ENCODE data around the gene RSPH3.

DNA sequence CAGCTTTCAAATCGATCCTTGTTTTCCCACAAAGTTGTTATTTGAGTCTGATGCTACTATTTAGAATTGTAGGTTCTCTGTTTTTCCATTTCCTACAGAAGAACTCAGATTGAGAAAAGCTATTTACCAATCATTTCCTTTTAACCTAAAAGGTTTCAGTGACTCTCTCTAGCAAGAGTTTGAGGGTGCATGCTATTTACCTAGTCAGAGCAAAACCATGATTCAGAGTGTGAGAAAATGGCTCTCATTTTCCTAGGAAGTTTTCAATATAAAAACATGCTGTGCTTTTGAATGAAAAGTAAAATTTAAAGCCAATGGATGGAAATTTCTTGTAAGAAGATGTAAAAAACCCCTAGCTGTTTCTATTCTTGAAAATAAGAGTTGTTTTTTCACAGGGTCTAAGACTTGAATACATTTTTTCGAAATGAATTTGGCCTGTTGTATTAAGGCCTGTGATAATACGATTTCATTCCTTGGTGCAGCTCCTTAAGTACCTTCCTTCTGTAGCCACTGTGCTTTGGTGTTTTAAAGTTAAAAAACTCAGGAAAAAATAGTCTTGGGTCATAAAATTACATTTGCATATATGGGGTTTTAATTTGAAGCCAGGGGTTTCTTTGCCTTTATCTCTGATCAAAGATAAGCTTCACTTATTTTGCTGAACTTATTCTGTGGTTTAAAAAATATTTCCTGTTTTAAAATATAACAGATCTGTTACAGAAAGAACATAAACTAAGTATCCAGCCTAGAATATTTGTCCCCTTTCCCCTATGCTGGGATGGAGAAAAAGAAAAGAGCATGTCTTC, 18.0 kb upstream of the RSPH3 start:
- TF ChIP-seq EZH2 (IDR thresholded peaks at IDR 0.05; ENCODE audit: borderline replicate concordance, low read length) = no peak
- TF ChIP-seq, protein P1, sequence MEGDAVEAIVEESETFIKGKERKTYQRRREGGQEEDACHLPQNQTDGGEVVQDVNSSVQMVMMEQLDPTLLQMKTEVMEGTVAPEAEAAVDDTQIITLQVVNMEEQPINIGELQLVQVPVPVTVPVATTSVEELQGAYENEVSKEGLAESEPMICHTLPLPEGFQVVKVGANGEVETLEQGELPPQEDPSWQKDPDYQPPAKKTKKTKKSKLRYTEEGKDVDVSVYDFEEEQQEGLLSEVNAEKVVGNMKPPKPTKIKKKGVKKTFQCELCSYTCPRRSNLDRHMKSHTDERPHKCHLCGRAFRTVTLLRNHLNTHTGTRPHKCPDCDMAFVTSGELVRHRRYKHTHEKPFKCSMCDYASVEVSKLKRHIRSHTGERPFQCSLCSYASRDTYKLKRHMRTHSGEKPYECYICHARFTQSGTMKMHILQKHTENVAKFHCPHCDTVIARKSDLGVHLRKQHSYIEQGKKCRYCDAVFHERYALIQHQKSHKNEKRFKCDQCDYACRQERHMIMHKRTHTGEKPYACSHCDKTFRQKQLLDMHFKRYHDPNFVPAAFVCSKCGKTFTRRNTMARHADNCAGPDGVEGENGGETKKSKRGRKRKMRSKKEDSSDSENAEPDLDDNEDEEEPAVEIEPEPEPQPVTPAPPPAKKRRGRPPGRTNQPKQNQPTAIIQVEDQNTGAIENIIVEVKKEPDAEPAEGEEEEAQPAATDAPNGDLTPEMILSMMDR (IDR thresholded peaks at IDR 0.05; ENCODE audit: low read length) = no peak
